ENCODE results near the gene ATP8B4.

Gene ATP8B4, protein sequence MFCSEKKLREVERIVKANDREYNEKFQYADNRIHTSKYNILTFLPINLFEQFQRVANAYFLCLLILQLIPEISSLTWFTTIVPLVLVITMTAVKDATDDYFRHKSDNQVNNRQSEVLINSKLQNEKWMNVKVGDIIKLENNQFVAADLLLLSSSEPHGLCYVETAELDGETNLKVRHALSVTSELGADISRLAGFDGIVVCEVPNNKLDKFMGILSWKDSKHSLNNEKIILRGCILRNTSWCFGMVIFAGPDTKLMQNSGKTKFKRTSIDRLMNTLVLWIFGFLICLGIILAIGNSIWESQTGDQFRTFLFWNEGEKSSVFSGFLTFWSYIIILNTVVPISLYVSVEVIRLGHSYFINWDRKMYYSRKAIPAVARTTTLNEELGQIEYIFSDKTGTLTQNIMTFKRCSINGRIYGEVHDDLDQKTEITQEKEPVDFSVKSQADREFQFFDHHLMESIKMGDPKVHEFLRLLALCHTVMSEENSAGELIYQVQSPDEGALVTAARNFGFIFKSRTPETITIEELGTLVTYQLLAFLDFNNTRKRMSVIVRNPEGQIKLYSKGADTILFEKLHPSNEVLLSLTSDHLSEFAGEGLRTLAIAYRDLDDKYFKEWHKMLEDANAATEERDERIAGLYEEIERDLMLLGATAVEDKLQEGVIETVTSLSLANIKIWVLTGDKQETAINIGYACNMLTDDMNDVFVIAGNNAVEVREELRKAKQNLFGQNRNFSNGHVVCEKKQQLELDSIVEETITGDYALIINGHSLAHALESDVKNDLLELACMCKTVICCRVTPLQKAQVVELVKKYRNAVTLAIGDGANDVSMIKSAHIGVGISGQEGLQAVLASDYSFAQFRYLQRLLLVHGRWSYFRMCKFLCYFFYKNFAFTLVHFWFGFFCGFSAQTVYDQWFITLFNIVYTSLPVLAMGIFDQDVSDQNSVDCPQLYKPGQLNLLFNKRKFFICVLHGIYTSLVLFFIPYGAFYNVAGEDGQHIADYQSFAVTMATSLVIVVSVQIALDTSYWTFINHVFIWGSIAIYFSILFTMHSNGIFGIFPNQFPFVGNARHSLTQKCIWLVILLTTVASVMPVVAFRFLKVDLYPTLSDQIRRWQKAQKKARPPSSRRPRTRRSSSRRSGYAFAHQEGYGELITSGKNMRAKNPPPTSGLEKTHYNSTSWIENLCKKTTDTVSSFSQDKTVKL

DNA sequence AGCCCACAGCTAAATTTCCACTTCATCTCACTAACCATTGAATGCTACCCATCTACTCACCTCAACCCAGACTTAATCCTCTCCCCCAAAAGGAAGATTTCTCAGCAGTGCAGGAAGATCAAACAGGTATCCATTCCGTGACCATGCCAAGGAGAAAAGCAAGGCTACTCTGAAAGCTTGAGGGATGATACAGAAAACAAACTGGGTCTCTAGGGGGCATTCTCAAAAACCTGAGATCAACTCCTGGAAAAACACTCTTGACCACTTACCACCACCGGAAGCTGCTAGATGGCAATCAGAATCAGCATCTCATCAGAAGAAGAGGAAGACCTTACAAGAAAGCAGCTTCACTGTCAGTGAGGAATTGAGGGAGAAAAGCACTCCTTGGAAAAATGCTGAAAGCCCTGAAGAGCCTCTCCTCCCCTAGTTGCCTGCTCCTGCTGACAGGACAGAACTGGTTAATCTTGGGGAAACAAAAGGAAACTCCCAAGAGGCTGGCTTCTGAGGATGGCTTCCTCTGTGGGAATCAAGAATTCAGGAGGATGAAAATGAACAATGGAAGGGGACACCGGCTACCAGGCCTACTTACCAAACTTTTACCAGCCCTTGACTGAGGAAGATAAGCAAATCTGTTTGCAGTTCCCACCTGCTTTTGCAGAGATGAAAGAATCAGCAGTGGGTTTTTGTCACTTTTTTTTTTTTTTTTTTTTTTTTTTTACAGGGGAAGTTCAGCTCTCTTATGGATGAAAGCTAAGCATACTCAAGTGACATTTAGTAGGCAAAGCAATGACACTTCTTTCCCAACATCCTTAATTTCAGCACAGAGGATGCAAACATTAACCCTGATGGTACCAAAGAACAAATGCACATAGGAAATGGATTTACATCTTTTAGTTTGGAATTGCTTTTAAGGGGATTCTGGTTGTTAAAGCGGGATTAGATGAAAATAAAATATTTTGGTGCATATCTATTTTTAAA is at the start of gene ATP8B4:
Gene ATP8B4, minus strand, starts transcription at position 171 of the 978 bp plus-strand sequence. CDS start 12,267 bp downstream, outside the sequence.
- DNase-seq (ENCODE audit: low spot score), result no peak
- TF ChIP-seq, protein P1, sequence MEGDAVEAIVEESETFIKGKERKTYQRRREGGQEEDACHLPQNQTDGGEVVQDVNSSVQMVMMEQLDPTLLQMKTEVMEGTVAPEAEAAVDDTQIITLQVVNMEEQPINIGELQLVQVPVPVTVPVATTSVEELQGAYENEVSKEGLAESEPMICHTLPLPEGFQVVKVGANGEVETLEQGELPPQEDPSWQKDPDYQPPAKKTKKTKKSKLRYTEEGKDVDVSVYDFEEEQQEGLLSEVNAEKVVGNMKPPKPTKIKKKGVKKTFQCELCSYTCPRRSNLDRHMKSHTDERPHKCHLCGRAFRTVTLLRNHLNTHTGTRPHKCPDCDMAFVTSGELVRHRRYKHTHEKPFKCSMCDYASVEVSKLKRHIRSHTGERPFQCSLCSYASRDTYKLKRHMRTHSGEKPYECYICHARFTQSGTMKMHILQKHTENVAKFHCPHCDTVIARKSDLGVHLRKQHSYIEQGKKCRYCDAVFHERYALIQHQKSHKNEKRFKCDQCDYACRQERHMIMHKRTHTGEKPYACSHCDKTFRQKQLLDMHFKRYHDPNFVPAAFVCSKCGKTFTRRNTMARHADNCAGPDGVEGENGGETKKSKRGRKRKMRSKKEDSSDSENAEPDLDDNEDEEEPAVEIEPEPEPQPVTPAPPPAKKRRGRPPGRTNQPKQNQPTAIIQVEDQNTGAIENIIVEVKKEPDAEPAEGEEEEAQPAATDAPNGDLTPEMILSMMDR (IDR thresholded peaks at IDR 0.05), result no peak
- H3K4me3 ChIP-seq, result no peak within 1 kb of the TSS
- H3K27ac ChIP-seq, result no peak within 1 kb of the TSS

- H3K4me3 ChIP-seq, result no peak overlapping the region
- DNase-seq (ENCODE audit: low spot score), result no peak
- no peak overlapping the region for H3K27ac ChIP-seq
- TF ChIP-seq, protein P1 (IDR thresholded peaks at IDR 0.05), result no peak
Observed at GRCh38 chr15:50168379-50168778, 49.3 kb upstream of the ATP8B4 start.

- DNase-seq (ENCODE audit: low spot score), result no peak
- TF ChIP-seq, protein P1 (IDR thresholded peaks at IDR 0.05), result no peak
- Histone ChIP-seq H3K4me3 (no peak overlapping the region), H3K27ac (no peak overlapping the region)
Observed at GRCh38 chr15:50167110-50167509, 48.1 kb upstream of the ATP8B4 start.

DNA sequence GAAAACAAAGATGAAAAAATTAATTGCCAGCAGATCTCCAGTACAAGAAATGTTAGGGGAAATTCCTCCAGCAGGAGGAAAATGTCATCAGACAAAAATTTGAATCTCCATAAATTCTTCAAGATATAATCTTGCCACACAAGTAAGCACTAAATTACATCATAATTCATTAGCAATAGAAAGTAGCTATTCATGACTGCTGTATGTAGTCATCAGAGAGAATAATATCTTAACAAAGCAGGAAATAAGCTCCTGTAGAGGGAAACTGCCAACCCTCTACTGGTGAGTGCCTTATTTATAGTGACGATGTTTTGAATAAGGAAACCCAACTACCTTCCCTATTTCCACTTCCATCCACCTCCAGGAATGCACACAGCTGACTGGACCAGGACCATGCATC is 47.2 kb upstream of the ATP8B4 start:
- Histone ChIP-seq H3K4me3 (no peak overlapping the region), H3K27ac (no peak overlapping the region)
- TF ChIP-seq, protein P1 (IDR thresholded peaks at IDR 0.05), result no peak
- no peak for DNase-seq (ENCODE audit: low spot score)

- no peak for DNase-seq (ENCODE audit: low spot score)
- Histone ChIP-seq H3K4me3 (no peak overlapping the region), H3K27ac (no peak overlapping the region)
- TF ChIP-seq, protein P1 (IDR thresholded peaks at IDR 0.05), result no peak
Observed at GRCh38 chr15:50164458-50164857, 45.4 kb upstream of the ATP8B4 start.

Measured in coronary artery (tissue), 2 donors.